ENCODE data around the gene PFKFB4. TPM values are rescaled to one million over a fixed set of nuclear protein-coding genes. Genes with fewer than 3 reads are reported as not detected.

Gene PFKFB4
- total RNA-seq, 1 donor from 2014 or later, result 1.5 TPM

DNA sequence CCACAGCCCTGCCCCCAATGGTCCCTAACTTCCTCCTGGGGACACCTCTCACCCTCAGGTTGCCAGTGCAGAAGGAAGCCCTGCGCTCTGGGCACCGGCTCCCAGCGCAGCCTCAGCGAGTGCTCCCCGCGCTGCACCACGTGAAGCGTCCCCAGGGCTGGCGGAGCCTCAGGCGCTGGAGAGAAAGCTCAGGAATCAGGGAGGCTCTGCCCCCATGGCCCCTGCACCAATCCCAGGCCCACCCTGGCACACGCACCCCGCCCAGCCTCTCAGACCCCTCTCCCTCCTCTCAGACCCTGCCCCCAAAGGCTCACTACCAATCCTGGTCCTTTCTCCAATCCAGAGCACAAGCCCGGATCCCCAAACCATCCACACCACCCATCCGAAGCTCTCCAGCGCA, 31.6 kb upstream of the PFKFB4 start:
- no peak for DNase-seq (ENCODE audit: low spot score)
- intact Hi-C loops (cut with DNase I), result no loop called here

DNA sequence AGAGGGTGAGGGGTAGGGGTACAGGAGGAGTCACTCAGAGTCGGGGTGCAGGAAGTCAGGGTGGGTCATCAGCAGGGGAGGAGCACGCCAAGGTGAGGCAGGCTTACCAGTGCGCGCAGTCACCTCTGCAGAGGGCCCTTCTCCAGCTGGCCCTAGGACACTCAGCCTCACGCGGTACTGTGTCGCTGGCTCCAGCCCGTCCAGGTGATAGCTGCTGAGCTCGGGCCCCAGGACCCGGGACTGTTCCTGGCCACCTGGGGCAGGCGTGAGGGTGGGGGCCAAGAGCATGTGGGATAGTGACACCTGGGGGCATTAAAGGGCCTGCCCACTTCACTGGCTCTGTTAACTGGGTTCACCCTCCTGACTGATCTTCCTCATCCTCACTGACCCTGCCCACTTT, 31.1 kb upstream of the PFKFB4 start:
- intact Hi-C loops (cut with DNase I), result no loop called here
- no peak for DNase-seq (ENCODE audit: low spot score)

DNA sequence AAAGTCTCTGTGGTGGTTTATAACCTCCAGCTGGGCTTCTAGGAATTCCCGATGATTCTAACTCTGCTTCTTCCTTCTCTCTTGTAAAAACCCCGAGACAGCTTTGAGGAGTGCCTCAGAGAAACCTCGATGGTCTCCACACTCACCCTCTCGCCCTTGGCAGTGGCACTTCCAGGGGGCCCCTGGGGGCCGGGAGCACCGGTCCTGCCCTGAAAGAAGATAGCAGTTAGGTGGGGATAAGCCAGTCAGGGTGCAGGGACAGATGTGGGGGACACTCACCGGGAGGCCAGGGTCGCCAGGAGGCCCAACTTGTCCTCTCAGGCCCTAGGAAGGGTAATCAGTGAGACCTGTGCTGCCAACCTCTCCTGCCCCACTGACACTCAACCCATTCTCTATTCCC, 28.8 kb upstream of the PFKFB4 start:
- intact Hi-C loops (cut with DNase I), result no loop called here
- no peak for DNase-seq (ENCODE audit: low spot score)

DNA sequence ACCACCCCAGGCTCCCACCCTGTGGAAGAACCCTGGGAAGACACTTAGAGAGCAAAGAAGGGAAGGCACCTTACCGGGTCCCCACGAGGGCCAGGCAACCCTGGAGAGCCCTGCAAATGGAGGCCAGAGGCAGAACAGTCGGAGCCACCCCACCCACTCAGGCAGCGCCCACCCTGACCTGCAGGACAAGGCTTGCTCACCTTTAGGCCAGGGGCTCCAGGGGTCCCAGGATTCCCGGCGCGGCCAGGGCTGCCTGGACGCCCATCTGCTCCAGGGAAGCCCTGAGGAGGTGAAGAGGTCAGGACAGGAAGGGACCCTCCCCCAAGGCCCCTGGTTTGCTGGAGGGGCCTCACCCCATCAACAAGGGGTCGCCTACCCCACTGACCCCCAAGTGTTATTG, 28.2 kb upstream of the PFKFB4 start:
- intact Hi-C loops (cut with DNase I), result no loop called here
- no peak for DNase-seq (ENCODE audit: low spot score)

DNA sequence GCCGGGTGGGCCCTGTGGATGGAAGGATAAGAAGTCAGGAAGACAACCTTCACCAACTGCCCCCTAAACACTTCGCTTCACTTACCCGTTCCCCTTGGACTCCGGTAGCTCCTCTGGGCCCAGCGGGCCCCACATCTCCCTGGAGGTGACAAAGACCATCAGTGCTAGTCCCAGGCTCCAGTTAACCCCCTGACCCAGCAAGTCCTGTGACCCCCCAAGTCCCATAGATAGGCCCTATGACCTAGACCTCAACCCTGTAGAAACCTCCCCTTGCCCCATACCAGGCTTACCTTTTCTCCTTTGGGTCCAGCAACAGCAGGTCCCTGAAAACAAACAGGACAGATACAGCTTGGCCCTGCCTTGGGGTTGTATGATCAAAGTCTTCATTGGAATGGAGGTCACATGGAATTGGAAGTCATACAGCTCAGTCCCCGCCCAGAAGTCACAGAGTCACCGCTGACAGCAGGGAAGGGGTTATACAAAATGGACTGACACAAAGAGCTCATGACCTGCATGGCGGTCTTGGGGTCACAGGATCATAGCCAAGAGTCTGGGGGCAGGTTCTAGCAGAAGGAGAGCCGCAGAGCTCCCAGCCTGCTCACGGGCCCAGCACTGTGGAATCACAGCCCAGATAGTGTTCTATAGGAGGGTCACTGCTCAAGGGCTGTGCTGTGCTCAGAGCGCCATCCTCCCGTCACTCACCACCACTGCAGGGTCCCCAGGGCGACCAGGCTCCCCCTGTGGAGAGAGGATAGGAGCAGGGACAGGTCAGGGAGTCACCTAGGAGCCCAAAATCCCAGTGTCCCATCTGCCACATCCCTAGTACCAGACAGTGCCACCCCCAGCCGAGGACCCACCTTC, 25.2 kb upstream of the PFKFB4 start:
- intact Hi-C loops (cut with DNase I), result no loop called here
- DNase-seq (ENCODE audit: low spot score), result no peak

DNA sequence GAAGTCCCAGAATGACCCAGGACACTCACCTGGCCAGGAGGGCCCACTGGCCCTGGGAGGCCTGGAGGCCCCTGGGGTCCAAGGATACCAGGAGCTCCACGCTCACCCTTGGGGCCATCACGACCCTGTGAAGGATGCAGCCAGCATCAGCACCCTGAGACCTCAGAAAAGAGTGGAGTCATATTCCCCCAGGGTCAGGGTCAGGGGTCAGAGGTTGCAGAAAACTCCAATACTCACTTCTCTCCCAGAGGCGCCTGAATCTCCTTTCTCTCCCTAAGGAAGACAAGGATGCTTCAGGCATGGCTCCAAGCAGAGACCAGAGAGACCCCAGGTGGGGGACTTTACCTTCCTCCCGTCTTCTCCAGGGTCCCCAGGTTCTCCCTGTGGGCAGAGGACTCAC, 20.0 kb upstream of the PFKFB4 start:
- intact Hi-C loops (cut with DNase I), result no loop called here
- DNase-seq (ENCODE audit: low spot score), result no peak

DNA sequence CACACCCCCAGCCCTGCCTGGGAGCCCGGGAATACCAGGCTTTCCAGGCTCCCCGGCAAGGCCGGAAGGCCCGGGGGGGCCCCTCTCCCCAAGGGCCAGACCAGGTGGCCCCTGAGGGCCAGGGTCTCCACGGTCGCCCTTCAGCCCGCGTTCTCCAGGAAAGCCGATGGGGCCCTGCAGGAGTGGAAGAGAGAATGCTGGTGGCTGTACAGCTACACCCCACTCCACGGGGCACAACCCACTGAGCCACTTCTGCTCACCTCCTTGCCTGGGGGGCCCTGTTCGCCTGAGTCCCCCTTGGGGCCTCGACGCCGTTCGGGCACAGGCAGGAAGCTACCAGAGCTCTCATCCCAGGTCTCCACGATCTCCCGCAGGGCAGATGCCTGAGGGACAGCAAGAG, 18.8 kb upstream of the PFKFB4 start:
- DNase-seq (ENCODE audit: low spot score), result no peak
- intact Hi-C loops (cut with DNase I), result no loop called here

DNA sequence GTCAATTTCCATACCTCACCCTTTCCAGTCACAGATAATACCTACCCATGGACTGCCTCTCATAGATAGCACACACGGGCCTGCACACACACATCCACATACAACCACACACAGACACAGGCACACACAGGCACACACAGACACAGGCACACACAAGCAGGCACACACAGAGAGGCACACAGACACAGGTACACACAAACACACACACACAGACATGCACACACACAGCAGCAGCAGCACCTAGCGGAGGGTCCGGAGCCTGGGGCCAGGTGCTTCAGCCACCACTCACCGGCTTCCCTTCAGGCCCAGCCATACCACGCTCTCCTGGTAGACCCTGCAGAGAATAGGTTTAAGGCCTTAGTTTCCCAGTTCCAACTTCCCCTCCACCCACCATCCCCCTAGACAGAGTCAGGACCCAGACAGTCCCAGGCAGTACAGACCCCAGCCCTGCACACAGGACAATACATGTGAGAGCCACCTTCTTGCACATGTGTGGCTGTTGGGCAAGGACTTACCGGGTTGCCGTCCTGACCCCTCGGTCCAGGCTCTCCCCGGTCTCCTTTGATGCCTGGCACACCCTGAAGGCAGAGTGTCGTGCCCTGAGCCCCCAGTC, 17.5 kb upstream of the PFKFB4 start:
- no peak for DNase-seq (ENCODE audit: low spot score)
- intact Hi-C loops (cut with DNase I), result no loop called here

DNA sequence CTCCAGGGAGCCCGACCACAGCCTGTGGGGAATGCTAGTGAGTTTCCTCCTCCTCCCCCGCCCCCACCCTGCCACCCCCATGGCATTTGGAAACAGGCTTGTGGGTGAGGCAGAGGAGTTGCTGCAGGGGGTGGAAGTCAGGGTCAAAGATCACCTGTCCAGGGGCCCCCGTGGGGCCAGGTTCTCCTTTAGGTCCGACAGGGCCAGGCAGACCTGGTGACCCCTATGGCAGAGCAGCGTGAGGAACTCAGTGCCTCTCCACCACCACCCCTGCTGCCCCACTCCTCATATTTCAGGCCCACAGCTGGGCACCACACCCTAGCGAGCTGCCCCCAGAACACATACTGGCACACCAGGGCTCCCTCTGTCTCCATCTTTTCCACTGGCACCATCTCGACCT, 15.9 kb upstream of the PFKFB4 start:
- intact Hi-C loops (cut with DNase I), result no loop called here
- no peak for DNase-seq (ENCODE audit: low spot score)

DNA sequence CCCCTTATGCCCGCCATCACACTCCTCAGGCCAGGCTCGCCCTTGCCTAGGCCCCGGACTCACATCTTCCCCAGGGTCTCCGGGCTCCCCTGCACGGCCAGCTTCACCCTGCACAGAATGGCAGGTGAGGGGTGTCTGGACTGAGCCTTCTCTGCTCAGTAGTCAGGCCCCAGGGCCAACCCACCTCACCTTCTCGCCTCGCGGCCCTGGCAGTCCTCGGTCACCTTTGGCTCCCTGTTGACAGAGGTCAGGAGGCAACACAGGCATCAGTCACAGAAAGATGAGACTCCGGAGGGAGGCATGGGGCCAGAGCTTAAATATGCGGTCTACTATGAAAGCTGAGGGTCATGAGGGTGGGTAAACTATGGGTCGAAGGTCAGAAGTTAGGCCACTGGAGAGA, 15.3 kb upstream of the PFKFB4 start:
- DNase-seq (ENCODE audit: low spot score), result no peak
- intact Hi-C loops (cut with DNase I), result no loop called here

DNA sequence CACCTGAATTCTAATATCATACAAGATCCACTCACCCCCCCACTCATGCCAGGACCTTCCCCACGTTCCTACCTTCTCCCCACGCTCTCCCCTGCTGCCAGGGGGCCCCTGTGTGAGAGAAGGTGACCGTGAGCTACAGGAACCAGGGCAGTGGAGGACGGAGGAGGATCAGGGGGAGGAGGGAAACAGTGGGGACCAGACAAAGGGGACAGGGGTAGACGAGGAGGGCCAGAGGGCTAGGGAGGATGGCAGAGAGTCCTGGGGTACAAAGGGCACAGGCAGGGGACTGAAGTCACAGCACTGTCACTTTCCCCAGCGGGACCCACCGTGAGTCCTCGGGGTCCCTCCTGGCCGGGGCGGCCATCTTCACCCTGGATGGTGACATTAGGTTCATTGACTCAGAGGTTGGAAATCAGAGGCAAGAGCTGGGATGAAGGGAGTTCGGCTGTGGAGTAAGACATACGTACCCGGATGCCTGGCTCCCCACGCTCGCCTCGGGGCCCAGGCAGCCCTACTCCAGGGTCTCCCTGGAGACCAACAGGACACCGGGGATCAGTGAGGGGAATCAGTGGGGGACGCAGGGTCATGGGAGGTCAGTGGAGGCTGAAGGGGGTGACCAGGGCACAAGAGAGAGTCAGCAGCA, 13.3 kb upstream of the PFKFB4 start:
- intact Hi-C loops (cut with DNase I), result no loop called here
- no peak for DNase-seq (ENCODE audit: low spot score)

DNA sequence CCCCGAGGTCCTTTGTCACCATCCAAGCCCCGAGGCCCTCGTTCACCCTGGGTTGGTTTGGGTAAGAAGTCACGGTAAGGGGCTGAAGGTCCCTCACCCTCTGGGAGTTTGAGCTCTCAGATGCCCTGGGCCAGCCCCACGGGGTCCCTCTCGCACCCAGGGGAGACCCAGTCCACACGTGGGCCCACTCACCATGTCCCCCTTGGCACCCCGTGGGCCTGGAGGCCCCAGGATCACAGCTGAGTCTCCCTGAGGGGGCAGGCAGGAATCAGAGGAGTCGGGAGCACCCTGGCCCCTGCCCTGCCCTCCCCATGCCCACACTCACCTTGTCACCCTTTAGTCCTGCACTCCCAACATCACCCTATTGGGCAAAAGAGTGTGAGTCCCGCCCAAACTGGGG, 12.8 kb upstream of the PFKFB4 start:
- no peak for DNase-seq (ENCODE audit: low spot score)
- intact Hi-C loops (cut with DNase I), result no loop called here

DNA sequence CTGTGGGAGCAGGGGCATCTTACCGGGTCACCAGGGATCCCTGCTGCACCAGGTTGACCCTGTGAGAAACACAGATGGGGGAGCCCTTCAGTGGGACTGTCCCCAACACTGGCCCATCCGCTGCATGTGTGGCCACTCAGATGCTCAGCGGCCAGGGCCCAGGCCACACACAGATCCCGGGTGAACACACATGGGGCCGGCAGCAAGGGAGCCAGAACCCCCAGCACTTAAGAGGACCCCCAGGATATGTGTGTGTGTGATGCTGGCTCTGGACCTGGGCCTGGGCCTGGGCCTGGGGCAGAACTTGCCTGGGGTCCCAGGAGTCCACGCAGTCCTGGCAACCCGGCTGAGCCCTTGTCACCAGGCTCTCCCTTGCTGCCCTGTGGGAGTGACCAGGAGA, 11.9 kb upstream of the PFKFB4 start:
- DNase-seq (ENCODE audit: low spot score), result no peak
- intact Hi-C loops (cut with DNase I), result no loop called here

DNA sequence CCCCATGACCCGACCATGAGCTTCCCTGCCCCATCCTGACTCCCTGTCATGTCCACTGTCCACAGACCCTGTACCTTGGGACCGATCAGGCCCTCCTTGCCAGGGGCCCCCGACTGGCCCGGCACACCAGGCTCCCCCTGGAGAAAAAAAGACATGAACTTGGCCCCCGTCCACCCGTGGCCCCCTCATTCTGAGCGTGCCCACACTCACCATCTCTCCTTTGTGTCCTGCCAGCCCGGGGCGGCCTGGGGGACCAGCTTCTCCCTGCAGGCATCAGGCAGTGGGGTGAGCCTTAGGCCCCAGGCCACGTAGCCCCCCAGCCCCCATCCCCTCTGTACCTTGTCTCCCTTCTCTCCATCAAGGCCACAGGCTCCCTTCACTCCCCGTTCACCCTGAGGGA, 10.9 kb upstream of the PFKFB4 start:
- no peak for DNase-seq (ENCODE audit: low spot score)
- intact Hi-C loops (cut with DNase I), result no loop called here

DNA sequence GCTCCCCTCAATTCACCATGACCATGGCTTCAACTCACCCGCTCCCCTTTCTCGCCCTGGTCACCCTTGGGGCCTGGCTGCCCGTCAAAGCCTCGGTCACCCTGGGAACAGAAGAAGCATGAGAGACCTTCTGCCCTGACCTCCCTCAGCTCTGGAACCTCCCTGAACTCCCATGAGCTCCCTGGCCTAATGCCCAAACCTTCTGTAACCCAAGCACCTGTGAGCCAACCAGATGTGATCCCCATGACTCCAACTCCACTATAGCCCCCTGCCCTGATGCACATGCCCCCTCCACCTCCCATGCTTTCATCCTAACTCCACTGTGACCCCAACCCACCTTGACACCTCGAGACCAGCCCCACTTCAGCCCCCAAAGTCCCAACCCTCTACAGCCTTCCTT, 10.5 kb upstream of the PFKFB4 start:
- intact Hi-C loops (cut with DNase I), result no loop called here
- no peak for DNase-seq (ENCODE audit: low spot score)

DNA sequence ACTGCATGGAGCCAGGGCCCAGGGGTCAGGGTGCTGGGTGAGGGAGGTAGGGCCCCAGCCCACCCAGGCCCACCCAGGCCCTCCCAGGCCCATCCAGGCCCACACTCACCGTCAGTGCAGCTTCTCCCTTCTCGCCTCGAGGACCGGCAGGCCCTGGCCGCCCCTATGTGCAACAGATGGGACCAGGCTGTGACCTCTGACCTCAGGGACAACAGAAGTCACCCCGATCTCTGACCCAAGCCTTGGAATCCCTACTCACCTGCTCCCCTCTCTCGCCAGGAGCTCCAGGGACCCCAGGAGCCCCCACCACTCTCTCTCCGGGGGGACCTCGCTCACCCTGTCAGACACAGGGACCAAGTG, 9.8 kb upstream of the PFKFB4 start:
- no peak for DNase-seq (ENCODE audit: low spot score)
- intact Hi-C loops (cut with DNase I), result no loop called here

DNA sequence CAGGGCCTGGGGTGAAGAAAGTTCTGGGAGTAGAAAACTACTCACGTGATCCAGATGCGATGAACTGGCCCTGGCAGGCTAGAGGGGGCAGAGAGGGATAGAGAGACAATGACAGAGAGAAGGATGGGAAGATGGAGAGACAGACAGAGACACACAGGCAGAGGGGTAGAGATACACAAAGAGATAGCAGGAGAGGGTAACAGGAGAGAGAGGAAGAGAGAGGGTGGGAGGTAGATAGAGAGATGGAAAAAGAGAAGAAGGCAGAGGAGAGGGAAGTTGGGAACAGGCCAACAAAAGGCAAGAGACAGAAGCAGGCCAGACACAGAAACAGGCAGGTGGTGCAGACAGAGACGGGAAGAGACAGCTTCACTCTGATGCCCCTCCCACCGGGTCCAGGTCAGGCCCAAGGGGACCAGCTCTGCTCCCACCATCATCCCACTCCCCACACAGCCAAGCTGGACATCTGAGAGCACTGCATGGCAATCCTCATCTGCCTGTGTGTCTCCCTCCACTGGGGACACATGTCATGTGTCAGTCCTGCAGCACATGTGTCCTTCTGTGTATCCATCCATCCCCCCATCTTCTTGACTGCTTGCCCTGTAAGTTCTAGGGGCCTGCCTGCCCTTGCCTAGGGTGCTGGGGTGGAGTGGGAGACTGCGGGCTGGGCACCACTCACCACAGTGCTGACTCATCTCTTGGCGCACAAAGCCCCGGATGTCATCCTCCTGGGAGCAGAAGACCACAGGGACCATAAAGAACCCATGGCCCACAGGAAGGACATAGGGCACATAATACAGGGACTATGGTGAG, 9.2 kb upstream of the PFKFB4 start:
- intact Hi-C loops (cut with DNase I), result no loop called here
- no peak for DNase-seq (ENCODE audit: low spot score)

DNA sequence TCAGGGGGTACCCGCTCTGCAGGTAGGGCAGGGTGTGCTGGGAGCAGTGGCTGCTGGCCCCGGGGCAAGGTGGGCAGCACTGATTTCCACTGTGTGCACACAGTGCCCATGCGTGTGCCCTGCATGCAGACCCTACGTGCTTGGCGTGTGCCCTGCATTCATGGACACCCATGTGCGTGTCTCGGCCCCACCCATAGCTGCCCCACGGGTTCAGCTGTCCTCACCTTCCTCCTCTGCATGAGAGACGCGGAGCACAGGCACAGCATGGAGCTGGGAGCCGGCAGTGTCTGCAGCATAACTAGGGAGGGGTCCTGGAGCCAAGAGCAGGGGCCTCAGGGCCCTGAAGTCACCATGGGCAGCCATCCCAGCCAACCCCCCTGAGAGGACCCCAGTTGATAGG, 8.6 kb upstream of the PFKFB4 start:
- intact Hi-C loops (cut with DNase I), result no loop called here
- no peak for DNase-seq (ENCODE audit: low spot score)

DNA sequence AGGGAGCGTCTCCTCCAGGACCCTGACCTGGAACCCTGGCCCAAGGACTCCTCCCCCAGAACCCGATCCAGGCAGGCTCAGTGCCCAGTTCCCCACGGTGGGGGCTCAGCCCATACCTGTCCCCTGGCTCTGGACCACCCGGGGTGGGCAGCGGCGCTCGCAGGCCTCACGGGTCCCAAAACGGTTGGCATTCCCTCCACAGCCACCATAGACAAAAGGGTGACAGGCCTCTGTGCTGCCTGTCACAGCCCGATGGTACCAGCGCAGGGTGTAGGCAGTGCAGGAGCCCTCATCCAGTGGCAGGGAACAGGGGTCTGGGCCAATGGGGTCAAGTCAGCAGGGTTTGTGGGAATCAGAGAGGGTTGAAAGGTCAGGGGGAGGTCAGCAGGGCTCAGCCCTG, 8.1 kb upstream of the PFKFB4 start:
- no peak for DNase-seq (ENCODE audit: low spot score)
- intact Hi-C loops (cut with DNase I), result no loop called here

DNA sequence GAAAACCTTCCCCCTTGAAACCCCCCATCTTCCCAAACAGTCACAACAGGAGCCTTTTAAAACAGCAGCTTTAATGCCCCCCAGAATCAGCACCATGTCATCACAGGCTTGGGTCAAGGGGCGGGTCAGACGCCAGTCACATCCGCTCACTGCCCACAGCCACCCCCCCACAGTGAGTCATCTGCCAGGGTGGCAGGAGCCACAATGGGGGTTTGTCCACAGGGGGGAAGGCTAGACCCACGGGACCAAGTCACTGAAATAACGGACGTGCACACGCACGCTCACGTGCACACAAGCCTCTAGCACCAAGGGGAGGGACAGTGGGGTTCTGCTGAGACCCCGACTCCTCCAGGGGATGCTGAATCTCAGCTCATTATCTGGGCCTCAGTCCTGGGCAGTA, 7.4 kb upstream of the PFKFB4 start:
- intact Hi-C loops (cut with DNase I), result no loop called here
- DNase-seq (ENCODE audit: low spot score), result no peak
